ENCODE data around the gene ZWILCH.

The ZWILCH gene

GRCh38 chr15:66594836-66595235 is 89.7 kb downstream of the ZWILCH start:
- Histone ChIP-seq H3K4me1 (ENCODE audit: control insufficient read depth, insufficient read depth, low read length) (peaks cover 14% of the 10 kb centered on the region; the same call in 1 of the 2 replicates), H3K4me3 (ENCODE audit: low read depth, low read length) (no peak overlapping the region), H3K9ac (ENCODE audit: low read length) (no peak overlapping the region), H3K9me3 (ENCODE audit: control insufficient read depth, insufficient read depth, low read depth, low read length) (no peaks in the 10 kb centered on the region), H3K27me3 (ENCODE audit: control insufficient read depth, insufficient read depth, low read length) (no peaks in the 10 kb centered on the region), H3K36me3 (ENCODE audit: control insufficient read depth, insufficient read depth, low read length) (no peaks in the 10 kb centered on the region), H3K27ac (ENCODE audit: low read depth, low read length) (no peak overlapping the region)

DNA sequence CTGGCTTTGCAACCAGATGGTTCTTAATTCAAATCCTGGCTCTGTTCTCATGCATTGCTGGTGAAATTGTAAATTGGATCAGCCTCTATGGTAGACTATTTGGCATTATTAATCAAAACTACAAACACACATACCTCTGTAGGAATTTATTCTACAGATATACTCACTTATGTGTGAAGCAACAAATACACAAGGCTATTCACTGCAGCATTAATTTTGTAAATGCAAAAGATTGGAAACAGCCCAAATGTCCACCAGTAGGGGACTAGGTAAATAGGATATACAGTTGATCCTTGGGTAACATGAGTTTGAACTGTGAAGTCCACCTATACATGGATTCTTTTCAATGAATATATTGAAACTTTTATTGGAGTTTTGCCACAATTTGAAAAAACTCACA is 90.2 kb downstream of the ZWILCH start:
- H3K9me3 ChIP-seq (ENCODE audit: control insufficient read depth, insufficient read depth, low read depth, low read length): no peaks in the 10 kb centered on the region
- H3K4me1 ChIP-seq (ENCODE audit: control insufficient read depth, insufficient read depth, low read length): peaks cover 14% of the 10 kb centered on the region; the same call in 1 of the 2 replicates
- no peaks in the 10 kb centered on the region for H3K27me3 ChIP-seq (ENCODE audit: control insufficient read depth, insufficient read depth, low read length)
- no peak overlapping the region for H3K9ac ChIP-seq (ENCODE audit: low read length)
- H3K27ac ChIP-seq (ENCODE audit: low read depth, low read length): no peak overlapping the region
- no peak overlapping the region for H3K4me3 ChIP-seq (ENCODE audit: low read depth, low read length)
- no peaks in the 10 kb centered on the region for H3K36me3 ChIP-seq (ENCODE audit: control insufficient read depth, insufficient read depth, low read length)

- Histone ChIP-seq H3K36me3 (ENCODE audit: control insufficient read depth, insufficient read depth, low read length) (no peaks in the 10 kb centered on the region), H3K4me1 (ENCODE audit: control insufficient read depth, insufficient read depth, low read length) (peaks cover 14% of the 10 kb centered on the region; the same call in 1 of the 2 replicates), H3K27ac (ENCODE audit: low read depth, low read length) (no peak overlapping the region), H3K4me3 (ENCODE audit: low read depth, low read length) (no peak overlapping the region), H3K9me3 (ENCODE audit: control insufficient read depth, insufficient read depth, low read depth, low read length) (no peaks in the 10 kb centered on the region), H3K27me3 (ENCODE audit: control insufficient read depth, insufficient read depth, low read length) (no peaks in the 10 kb centered on the region), H3K9ac (ENCODE audit: low read length) (no peak overlapping the region)
Observed at GRCh38 chr15:66595931-66596545, 90.9 kb downstream of the ZWILCH start.

- H3K9ac ChIP-seq (ENCODE audit: low read length): no peak overlapping the region
- H3K4me3 ChIP-seq (ENCODE audit: low read depth, low read length): no peak overlapping the region
- no peaks in the 10 kb centered on the region for H3K9me3 ChIP-seq (ENCODE audit: control insufficient read depth, insufficient read depth, low read depth, low read length)
- peaks cover 8% of the 10 kb centered on the region; the same call in 1 of the 2 replicates for H3K4me1 ChIP-seq (ENCODE audit: control insufficient read depth, insufficient read depth, low read length)
- H3K27ac ChIP-seq (ENCODE audit: low read depth, low read length): no peak overlapping the region
- no peaks in the 10 kb centered on the region for H3K27me3 ChIP-seq (ENCODE audit: control insufficient read depth, insufficient read depth, low read length)
- no peaks in the 10 kb centered on the region for H3K36me3 ChIP-seq (ENCODE audit: control insufficient read depth, insufficient read depth, low read length)
Observed at GRCh38 chr15:66598095-66598815, 93.1 kb downstream of the ZWILCH start.
